GM18520 (cell line): ENCODE data around the gene DNM3.
"Not testable (repeated sequence)": the region's sequence is repeated elsewhere in the genome, so short reads cannot be mapped to it uniquely, and the experiment has no call there.

ENCODE experiments used
- ATAC-seq: cut with Tn5 transposase; IDR thresholded peaks from one replicate; pipeline ENCODE4 v1.9.1; 2021; ENCODE audit not compliant: unreplicated experiment

Gene DNM3

DNA sequence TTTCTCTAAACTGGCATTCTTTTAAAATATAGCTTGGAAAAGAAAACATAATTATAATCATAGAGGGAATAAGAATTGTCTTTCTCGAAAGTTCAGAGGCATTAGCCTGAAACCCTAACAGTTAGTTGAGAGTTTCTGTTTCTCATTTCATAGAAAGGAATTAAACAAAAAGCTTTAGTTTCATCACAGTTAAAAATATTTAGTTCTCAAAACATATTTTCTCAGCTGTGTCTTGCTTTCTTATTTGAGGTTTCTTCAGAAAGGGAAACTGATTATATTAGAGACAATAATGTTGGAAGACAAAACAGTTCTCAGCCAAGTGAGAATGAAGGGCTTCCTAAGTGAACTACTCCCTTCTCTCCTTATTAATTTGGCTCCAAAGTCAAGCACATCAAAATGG, 503.8 kb downstream of the DNM3 start:
- ATAC-seq = no peak

DNA sequence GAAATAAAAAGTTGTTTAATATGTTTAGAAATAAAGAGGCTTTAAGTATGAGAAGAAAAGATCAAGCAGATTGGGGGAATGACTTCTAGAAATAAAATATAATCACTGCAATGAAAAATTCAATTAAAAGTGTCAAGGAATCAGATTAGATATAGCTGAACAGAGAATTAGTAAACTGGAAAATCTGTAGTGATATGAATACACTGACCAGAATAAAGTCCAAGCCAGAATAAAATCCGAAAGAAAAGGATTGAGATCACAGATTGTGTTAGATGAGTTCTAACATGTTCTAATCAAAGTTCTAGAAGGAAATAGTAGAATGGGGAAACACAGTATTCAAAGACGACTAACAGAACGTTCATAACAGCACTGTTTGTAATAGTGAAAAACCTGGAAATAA, 506.1 kb downstream of the DNM3 start:
- ATAC-seq = no peak

DNA sequence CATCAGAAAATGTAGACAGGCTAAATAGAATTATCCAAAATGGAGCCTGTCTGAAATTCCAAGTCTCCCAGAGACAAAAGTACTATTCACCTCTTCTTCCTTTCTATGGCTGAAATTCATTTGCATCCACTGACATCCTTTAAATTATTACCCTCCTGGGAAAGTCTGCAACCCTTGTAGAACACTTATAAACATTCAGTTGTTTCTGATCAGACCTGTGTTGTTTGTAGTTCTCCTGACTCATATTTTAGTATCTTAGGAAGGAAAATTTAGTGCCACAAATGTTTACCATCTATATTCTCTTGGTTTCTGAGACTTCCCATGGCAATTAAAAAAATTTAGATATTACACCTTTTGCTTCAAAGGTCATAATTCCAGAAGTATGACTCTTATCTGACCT, 509.6 kb downstream of the DNM3 start:
- ATAC-seq = no peak

GRCh38 chr1:172351346-172351745, 510.0 kb downstream of the DNM3 start:
- no peak for ATAC-seq

- ATAC-seq = no peak
Observed at GRCh38 chr1:172351754-172352161, 510.5 kb downstream of the DNM3 start.

DNA sequence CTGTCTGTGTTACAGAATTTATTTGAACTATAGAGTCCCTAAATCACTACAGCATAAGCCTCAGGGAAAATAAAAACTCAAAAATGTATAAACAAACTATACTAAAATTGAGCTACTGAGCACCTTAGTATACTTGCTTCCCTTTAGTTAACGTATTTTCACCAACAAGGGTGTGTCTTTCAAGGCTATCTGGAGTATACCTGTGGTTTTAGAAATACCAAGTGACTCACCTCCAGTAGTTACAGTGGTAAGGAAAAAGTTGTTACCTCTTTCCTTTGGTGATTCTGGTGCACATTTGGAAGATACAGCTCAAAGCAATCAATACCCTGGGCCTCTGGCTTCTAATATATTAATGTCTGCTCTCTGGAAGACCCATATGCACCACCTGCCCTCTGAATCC, 511.1 kb downstream of the DNM3 start:
- ATAC-seq = no peak

DNA sequence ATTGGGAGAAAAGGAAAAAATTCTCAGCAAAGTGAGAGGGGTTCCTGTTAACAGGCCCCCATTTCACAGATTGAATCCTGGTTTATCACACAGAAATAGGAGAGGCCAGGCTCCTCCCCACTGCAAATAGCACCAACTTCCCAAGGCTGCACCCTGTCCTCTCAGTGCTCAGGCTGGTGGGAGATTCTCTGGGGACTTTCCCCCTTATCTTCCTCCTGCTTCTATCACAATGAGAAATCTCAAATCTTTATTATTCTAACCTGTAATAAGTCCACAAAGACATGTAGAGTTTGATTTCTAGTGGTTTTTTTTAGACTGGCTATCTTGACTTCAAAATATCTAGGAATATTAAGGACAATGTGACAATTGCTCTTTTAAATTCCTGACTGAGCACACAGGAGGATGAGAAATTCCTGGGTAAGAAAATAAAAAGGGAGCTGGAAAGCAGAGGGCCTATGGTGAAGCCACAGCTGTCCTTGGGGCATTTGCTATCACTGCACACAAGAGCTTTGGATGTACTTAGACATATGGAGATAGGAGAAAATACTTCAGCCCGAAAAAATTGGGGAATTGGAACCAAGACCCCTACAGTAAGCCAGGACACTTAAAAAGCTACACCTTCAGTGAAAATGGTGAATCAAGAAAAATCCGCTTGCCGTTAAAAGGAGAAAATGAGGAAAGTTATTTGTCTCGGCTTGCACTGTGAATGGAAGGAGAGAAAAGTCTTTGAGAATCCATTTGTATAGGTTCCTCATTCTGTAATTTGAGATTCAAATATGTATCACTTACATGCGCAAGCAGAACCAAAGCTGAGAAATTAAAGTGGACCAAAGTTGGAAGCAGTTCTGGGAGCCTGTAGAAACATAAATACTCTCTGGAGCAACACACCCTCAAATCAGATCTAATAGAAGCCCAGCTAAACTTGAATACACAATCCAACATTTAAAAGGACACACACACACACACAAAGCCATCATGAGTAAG, 513.3 kb downstream of the DNM3 start:
- no peak for ATAC-seq

DNA sequence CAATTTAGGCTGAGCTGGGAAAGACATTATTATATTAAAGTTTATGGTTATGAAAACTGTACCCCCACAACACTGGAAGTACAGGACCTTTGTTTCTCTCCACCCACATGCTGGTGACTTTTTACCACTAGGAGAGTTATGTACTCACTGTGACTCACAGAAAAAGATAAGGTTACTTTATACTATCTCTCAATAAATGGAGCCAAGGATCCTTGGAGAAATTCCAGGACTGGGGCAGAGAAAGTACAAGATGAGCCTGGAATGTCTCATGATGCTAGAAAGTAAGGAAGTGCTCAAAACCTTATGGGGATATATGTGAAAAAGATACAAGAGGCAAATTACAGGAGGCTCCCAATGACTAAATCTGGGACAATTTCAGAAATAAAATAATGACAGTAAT, 515.3 kb downstream of the DNM3 start:
- no peak for ATAC-seq

GRCh38 chr1:172357753-172358385, 516.6 kb downstream of the DNM3 start:
- no peak for ATAC-seq

DNA sequence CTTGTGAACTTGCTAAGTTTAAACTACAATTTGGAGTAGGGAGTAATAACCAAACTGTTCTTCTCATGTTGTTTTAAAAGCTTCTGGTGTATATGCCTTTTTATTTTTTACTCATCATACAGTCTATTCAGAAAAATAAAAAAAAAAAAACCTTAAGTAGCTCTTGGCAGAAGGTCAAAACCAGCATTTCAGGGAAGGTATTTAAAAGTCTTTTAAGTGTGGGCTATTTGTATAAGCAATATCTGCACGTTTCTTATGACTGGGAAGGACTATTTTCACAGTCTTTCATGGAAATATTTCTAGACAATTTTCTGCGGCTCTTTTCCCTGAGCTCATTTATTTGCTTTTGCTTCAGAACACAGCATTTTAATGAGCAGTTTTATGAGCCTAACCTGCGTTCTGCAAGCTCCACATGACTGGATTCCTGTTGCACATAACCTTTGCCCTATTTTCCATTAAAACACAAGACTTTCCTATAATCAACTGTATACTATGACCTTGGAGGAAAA, 518.2 kb downstream of the DNM3 start:
- ATAC-seq = no peak

- ATAC-seq = no peak
Observed at GRCh38 chr1:172360511-172360910, 519.2 kb downstream of the DNM3 start.

GRCh38 chr1:172360985-172361384, 519.7 kb downstream of the DNM3 start:
- ATAC-seq = no peak

DNA sequence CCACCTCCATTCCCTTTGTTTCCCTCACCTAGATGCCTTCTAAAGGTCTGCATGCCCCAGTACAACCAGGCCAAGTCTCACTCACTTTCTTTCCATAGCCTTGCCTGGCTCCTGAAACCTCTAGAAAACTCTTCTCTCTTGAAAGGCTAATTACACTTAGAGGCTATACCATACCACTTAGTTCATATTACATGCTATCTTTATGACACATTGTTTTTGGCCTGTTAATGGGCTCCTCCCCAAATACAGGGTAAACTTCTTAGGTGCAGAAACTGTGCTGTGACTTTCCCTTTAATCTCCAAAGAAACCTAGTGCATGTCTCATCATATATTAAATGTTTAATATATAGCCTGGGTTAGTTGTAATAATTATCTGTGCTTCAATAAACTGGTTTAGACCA, 522.6 kb downstream of the DNM3 start:
- ATAC-seq = no peak

GRCh38 chr1:172371646-172372045, 530.3 kb downstream of the DNM3 start:
- ATAC-seq = not testable (repeated sequence)

- ATAC-seq = no peak
Observed at GRCh38 chr1:172373864-172374263, 532.6 kb downstream of the DNM3 start.

- no peak for ATAC-seq
Observed at GRCh38 chr1:172375211-172375631, 533.9 kb downstream of the DNM3 start.

- no peak for ATAC-seq
Observed at GRCh38 chr1:172376431-172376830, 535.1 kb downstream of the DNM3 start.

DNA sequence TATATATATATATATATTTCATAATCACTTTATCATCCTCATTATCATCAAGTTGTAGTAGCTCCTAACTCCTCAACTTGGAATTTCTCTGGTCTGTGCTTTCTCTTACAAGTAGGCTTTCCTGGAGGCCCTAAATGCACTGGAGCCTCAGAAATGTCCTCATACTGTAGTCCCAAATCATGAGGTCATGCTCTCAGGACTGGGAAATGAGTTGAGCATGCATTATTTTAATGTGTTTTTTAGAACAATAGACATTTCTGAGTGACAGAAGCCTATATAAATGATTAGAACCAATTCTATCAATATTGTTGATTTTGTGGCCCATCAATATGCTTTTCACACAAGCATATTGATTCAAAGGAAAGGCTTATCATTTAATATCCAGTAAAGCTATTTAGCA, 536.3 kb downstream of the DNM3 start:
- no peak for ATAC-seq

- no peak for ATAC-seq
Observed at GRCh38 chr1:172378109-172378760, 536.9 kb downstream of the DNM3 start.

- peak; percentile 78 for ATAC-seq
Observed at GRCh38 chr1:172380441-172381244, 539.3 kb downstream of the DNM3 start.

DNA sequence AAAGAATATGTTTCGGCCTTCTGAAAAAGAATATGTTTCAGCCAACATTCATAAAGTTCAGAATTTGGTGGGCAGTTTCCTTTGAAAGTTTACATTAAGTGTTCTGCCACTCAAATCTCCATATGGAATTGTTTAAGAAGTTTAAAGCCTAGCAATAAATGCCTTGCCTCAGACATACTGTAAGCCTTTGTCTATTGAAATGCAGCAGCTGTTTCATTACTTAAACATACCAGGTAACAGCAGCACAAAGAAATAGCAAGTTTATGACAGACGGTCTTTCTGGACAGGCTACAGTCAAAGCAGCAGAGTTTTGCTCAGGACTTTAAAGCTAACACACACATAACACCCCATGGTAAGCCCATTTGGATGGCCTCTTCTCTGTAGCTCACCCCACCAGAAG, 540.6 kb downstream of the DNM3 start:
- no peak for ATAC-seq
